ENCODE results near the gene PPM1D. TPM values are rescaled to one million over a fixed set of nuclear protein-coding genes. Genes with fewer than 3 reads are reported as not detected.
A peak's percentile ranks its signal among the peaks of the same experiment; 100 is the strongest.
"Not testable (repeated sequence)": the region's sequence is repeated elsewhere in the genome, so short reads cannot be mapped to it uniquely, and the experiment has no call there.

PPM1D gene
- total RNA-seq, 1 experiment from 2014 or later, result 14.3 TPM

- ChIA-PET CTCF (interaction anchor here (0.7 to 1.6 kb wide), 7 partner anchors 10 to 64 kb away, joined by 3 to 8 read pairs (median 4); partner anchors contain the start of gene PPM1D), POLR2A (interaction anchor here (0.7 to 1.1 kb wide), 6 partner anchors 12 to 194 kb away, joined by 3 to 4 read pairs (median 3); partner anchors contain the start of gene PPM1D)
- no TSS peak for BruUV-seq (replicated peaks)
- DNase-seq (ENCODE audit: unreplicated experiment), result no peak
- Mint-ChIP-seq H3K27ac (ENCODE audit: low read depth, unreplicated experiment) (no peak overlapping the region), H3K36me3 (ENCODE audit: insufficient read depth, unreplicated experiment) (no peaks in the 10 kb centered on the region), H3K27me3 (ENCODE audit: insufficient read depth, unreplicated experiment) (no peaks in the 10 kb centered on the region), H3K4me1 (ENCODE audit: insufficient read depth, unreplicated experiment) (no peaks in the 10 kb centered on the region), H3K9me3 (ENCODE audit: unreplicated experiment) (no peaks in the 10 kb centered on the region), H3K4me3 (ENCODE audit: unreplicated experiment) (no peak overlapping the region)
- TF ChIP-seq, protein P1, sequence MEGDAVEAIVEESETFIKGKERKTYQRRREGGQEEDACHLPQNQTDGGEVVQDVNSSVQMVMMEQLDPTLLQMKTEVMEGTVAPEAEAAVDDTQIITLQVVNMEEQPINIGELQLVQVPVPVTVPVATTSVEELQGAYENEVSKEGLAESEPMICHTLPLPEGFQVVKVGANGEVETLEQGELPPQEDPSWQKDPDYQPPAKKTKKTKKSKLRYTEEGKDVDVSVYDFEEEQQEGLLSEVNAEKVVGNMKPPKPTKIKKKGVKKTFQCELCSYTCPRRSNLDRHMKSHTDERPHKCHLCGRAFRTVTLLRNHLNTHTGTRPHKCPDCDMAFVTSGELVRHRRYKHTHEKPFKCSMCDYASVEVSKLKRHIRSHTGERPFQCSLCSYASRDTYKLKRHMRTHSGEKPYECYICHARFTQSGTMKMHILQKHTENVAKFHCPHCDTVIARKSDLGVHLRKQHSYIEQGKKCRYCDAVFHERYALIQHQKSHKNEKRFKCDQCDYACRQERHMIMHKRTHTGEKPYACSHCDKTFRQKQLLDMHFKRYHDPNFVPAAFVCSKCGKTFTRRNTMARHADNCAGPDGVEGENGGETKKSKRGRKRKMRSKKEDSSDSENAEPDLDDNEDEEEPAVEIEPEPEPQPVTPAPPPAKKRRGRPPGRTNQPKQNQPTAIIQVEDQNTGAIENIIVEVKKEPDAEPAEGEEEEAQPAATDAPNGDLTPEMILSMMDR (IDR thresholded peaks at IDR 0.05; ENCODE audit: unreplicated experiment), result no peak
- intact Hi-C loops (cut with micrococcal nuclease), result no loop called here
These were observed 14.1 kb upstream of the PPM1D start for GRCh38 chr17:60585887-60586286.

DNA sequence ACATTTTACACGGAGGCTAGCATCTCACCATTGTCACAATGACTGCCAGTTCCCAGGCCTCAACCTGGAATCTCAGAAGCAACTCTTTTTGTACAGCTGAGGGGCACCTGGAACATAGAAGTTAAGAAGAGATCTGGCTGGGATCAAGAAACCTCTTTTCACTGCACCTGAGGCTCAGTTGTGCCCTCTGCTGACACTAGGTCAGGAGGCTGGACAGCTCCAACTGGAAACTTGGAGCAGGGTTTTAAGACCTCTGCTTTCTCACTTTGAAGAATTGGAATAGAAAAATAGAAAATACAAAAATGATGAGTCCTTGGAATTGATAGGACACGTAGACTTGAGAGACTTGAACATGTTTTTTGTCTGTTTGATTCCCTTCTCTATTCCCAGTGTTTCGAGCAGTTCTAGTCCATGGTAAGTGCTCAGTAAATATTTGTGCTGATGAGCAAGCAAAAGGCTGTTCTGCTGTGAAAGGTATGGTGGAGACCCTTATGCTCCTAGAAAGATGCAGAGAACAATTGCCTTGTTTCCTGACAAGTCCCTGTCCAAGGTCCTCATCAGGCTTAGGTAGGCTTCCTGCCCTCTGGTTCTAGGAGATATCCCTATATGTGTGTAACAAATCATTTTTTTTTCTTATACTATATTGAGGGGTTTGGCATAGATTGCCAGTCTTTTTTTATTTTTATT lies 13.6 kb upstream of the PPM1D start:
- Mint-ChIP-seq H3K27ac (ENCODE audit: low read depth, unreplicated experiment) (no peak overlapping the region), H3K4me3 (ENCODE audit: unreplicated experiment) (no peak overlapping the region), H3K9me3 (ENCODE audit: unreplicated experiment) (no peaks in the 10 kb centered on the region), H3K27me3 (ENCODE audit: insufficient read depth, unreplicated experiment) (no peaks in the 10 kb centered on the region), H3K36me3 (ENCODE audit: insufficient read depth, unreplicated experiment) (no peaks in the 10 kb centered on the region), H3K4me1 (ENCODE audit: insufficient read depth, unreplicated experiment) (no peaks in the 10 kb centered on the region)
- POLR2A ChIA-PET, result interaction anchor here (0.8 to 2.2 kb wide), 6 partner anchors 11 to 60 kb away, joined by 3 to 7 read pairs (median 4); partner anchors contain the start of genes APPBP2 and PPM1D
- CTCF ChIA-PET, result interaction anchor here (1.0 to 1.6 kb wide), 6 partner anchors 9 to 64 kb away, joined by 3 to 8 read pairs (median 4); partner anchors contain the start of gene PPM1D
- intact Hi-C loops (cut with micrococcal nuclease), result no loop called here
- BruUV-seq (replicated peaks), result no TSS peak
- TF ChIP-seq, protein P1 (IDR thresholded peaks at IDR 0.05; ENCODE audit: unreplicated experiment), result peak; percentile 24
- DNase-seq (ENCODE audit: unreplicated experiment), result peak; percentile 39

- H3K27ac Mint-ChIP-seq (ENCODE audit: low read depth, unreplicated experiment), result no peak overlapping the region
- intact Hi-C loops (cut with micrococcal nuclease), result no loop called here
- no TSS peak for BruUV-seq (replicated peaks)
- no peaks in the 10 kb centered on the region for H3K27me3 Mint-ChIP-seq (ENCODE audit: insufficient read depth, unreplicated experiment)
- no peak overlapping the region for H3K4me3 Mint-ChIP-seq (ENCODE audit: unreplicated experiment)
- TF ChIP-seq, protein P1 (IDR thresholded peaks at IDR 0.05; ENCODE audit: unreplicated experiment), result no peak
- no peaks in the 10 kb centered on the region for H3K36me3 Mint-ChIP-seq (ENCODE audit: insufficient read depth, unreplicated experiment)
- H3K4me1 Mint-ChIP-seq (ENCODE audit: insufficient read depth, unreplicated experiment), result no peaks in the 10 kb centered on the region
- ChIA-PET POLR2A (interaction anchor here (1.3 to 2.1 kb wide), 3 partner anchors 9 to 20 kb away, joined by 3 to 14 read pairs (median 5); partner anchors contain the start of gene PPM1D), CTCF (interaction anchor here (0.6 to 2.2 kb wide), 3 partner anchors 9 to 525 kb away, joined by 3 to 11 read pairs (median 6); no protein-coding TSS in a partner anchor)
- DNase-seq (ENCODE audit: unreplicated experiment), result no peak
- H3K9me3 Mint-ChIP-seq (ENCODE audit: unreplicated experiment), result no peaks in the 10 kb centered on the region
These were observed 9.9 kb upstream of the PPM1D start for GRCh38 chr17:60590070-60590469.

DNA sequence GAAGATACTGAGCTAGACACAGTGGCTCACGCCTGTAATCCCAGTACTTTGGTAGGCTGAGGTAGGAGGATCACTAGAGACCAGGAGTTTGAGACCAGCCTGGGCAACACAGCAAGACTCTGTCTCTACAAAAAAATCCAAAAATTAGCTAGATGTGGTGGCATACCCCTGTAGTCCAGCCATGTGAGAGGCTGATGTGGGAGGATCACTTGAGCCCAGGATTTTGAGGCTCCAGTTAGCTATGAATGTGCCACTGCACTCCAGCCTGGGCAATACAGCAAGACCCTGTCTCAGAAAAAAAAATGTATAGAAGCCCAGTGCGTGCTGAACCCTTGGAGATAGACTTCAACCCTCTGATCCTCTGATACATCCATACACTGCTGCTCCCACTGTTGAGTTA lies 7.2 kb upstream of the PPM1D start:
- POLR2A ChIA-PET, result no interaction called here
- CTCF ChIA-PET, result interaction anchor here (0.7 to 1.3 kb wide), 3 partner anchors 10 to 48 kb away, joined by 3 to 5 read pairs (median 4); no protein-coding TSS in a partner anchor
- Mint-ChIP-seq H3K4me3 (ENCODE audit: unreplicated experiment) (no peak overlapping the region), H3K4me1 (ENCODE audit: insufficient read depth, unreplicated experiment) (no peaks in the 10 kb centered on the region), H3K36me3 (ENCODE audit: insufficient read depth, unreplicated experiment) (no peaks in the 10 kb centered on the region), H3K9me3 (ENCODE audit: unreplicated experiment) (no peaks in the 10 kb centered on the region), H3K27ac (ENCODE audit: low read depth, unreplicated experiment) (no peak overlapping the region), H3K27me3 (ENCODE audit: insufficient read depth, unreplicated experiment) (no peaks in the 10 kb centered on the region)
- BruUV-seq (replicated peaks), result no TSS peak
- intact Hi-C loops (cut with micrococcal nuclease), result no loop called here
- DNase-seq (ENCODE audit: unreplicated experiment), result no peak
- TF ChIP-seq, protein P1 (IDR thresholded peaks at IDR 0.05; ENCODE audit: unreplicated experiment), result no peak

- H3K9me3 Mint-ChIP-seq (ENCODE audit: unreplicated experiment); H3K4me3 Mint-ChIP-seq (ENCODE audit: unreplicated experiment); DNase-seq (ENCODE audit: unreplicated experiment); intact Hi-C loops (cut with micrococcal nuclease); H3K4me1 Mint-ChIP-seq (ENCODE audit: insufficient read depth, unreplicated experiment); H3K27ac Mint-ChIP-seq (ENCODE audit: low read depth, unreplicated experiment); BruUV-seq (replicated peaks); H3K36me3 Mint-ChIP-seq (ENCODE audit: insufficient read depth, unreplicated experiment); H3K27me3 Mint-ChIP-seq (ENCODE audit: insufficient read depth, unreplicated experiment): not testable (repeated sequence)
- POLR2A ChIA-PET, result interaction anchor here (0.7 kb wide), 1 partner anchor 67 kb away, joined by 4 read pairs; no protein-coding TSS in a partner anchor
- CTCF ChIA-PET, result interaction anchor here (0.6 to 1.3 kb wide), 4 partner anchors 12 to 48 kb away, joined by 3 to 5 read pairs (median 4); no protein-coding TSS in a partner anchor
These were observed 6.5 kb upstream of the PPM1D start for GRCh38 chr17:60593441-60594036.

- not testable (repeated sequence) for H3K9me3 Mint-ChIP-seq (ENCODE audit: unreplicated experiment); H3K27ac Mint-ChIP-seq (ENCODE audit: low read depth, unreplicated experiment)
- POLR2A ChIA-PET, result interaction anchor here (0.6 to 0.7 kb wide), 2 partner anchors 68 to 1439 kb away, joined by 3 to 4 read pairs; partner anchors contain the start of gene PRR11
These were observed 5.8 kb upstream of the PPM1D start for GRCh38 chr17:60594170-60594569.

More at GRCh38 chr17:60594170-60594569, 5.8 kb upstream of the PPM1D start:
- DNase-seq (ENCODE audit: unreplicated experiment); intact Hi-C loops (cut with micrococcal nuclease); H3K27me3 Mint-ChIP-seq (ENCODE audit: insufficient read depth, unreplicated experiment); H3K4me3 Mint-ChIP-seq (ENCODE audit: unreplicated experiment); BruUV-seq (replicated peaks); H3K36me3 Mint-ChIP-seq (ENCODE audit: insufficient read depth, unreplicated experiment); H3K4me1 Mint-ChIP-seq (ENCODE audit: insufficient read depth, unreplicated experiment): not testable (repeated sequence)
- CTCF ChIA-PET, result interaction anchor here (0.5 to 1.3 kb wide), 4 partner anchors 33 to 958 kb away, joined by 3 to 5 read pairs (median 4); no protein-coding TSS in a partner anchor
